Measurements from ENCODE around the gene FCHSD2. TPM values are rescaled to one million over a fixed set of nuclear protein-coding genes. Genes with fewer than 3 reads are reported as not detected.

FCHSD2 gene
- total and polyA plus RNA-seq, 2 of the 13 experiments (the other 11 are each of a cell fraction or from before 2014, with no cell fraction given), result 20.5 to 24.8 TPM

- TF ChIP-seq ZNF784 (CRISPR knock-in tag; IDR thresholded peaks at IDR 0.05; ENCODE audit: borderline replicate concordance) (no peak), ZC3H13 (CRISPR knock-in tag; IDR thresholded peaks at IDR 0.05) (no peak), ZNF660 (CRISPR knock-in tag; IDR thresholded peaks at IDR 0.05; ENCODE audit: borderline replicate concordance, low read depth) (no peak), ZNF781 (CRISPR knock-in tag; IDR thresholded peaks at IDR 0.05; ENCODE audit: borderline replicate concordance, not compliant biosample characterization) (no peak), GTF3A (CRISPR knock-in tag; conservative IDR thresholded peaks at IDR 0.05) (no peak), MEF2D (CRISPR knock-in tag; IDR thresholded peaks at IDR 0.05) (no peak)
Observed at GRCh38 chr11:73029403-73029802, 112.7 kb downstream of the FCHSD2 start (continued).

GRCh38 chr11:73028611-73029010 lies 113.5 kb downstream of the FCHSD2 start:
- Histone ChIP-seq H3K27ac (ENCODE audit: extremely low read length, insufficient read depth, low read length) (no peak overlapping the region), H3K79me2 (ENCODE audit: insufficient read depth, low read length) (peaks cover 30% of the 10 kb centered on the region), H3K4me1 (ENCODE audit: insufficient read depth, low read length) (no peaks in the 10 kb centered on the region), H2AFZ (ENCODE audit: low read length) (no peak overlapping the region), H4K20me1 (ENCODE audit: insufficient read depth, low read length) (no peaks in the 10 kb centered on the region; the same call in 1 of the 2 replicates), H3K9ac (ENCODE audit: insufficient read depth, low read depth, low read length) (no peak overlapping the region), H3K27me3 (ENCODE audit: control insufficient read depth in 1 of 2, insufficient read depth in 2 of 2, low read length in 2 of 2) (no peaks in the 10 kb centered on the region), H3K36me3 (replicated peaks in 1 of 2; ENCODE audit: control insufficient read depth in 1 of 2, insufficient read depth in 2 of 2, low read length in 2 of 2) (peaks cover 1 to 20% of the 10 kb centered on the region in 2 experiments; a peak in 3 of 5 replicates), H3K9me3 (ENCODE audit: low read length) (peaks cover 36% of the 10 kb centered on the region), H3K4me3 (replicated peaks in 1 of 3; ENCODE audit: insufficient read depth in 1 of 3, low read depth in 2 of 3, low read length in 3 of 3) (no peak overlapping the region), H3K4me2 (ENCODE audit: low read depth, low read length) (no peak overlapping the region)
- ChIA-PET POLR2A (no interaction called here), CTCF (ENCODE audit: low intra/inter-chr PET ratio, low total read pairs) (no interaction called here)
- FAIRE-seq (no peak), ATAC-seq (no peak), DNase-seq (ENCODE audit: low spot score) (no peak)
- 97% methylated on average over 4 of the region's 4 CpGs for WGBS (ENCODE audit: low lambda C conversion rate)
- intact Hi-C loops (cut with micrococcal nuclease; ENCODE audit: unreplicated experiment), result no loop called here
- no TSS peak for BruUV-seq (replicated peaks)
- in situ Hi-C loops (cut with HindIII; ENCODE audit: extremely low pct_ligation_motif_present, low pct_unique_long_range_greater_than_20kb), result no loop called here
- TF ChIP-seq ZBTB14 (CRISPR knock-in tag; IDR thresholded peaks at IDR 0.05), result no peak
- TF ChIP-seq JDP2 (CRISPR knock-in tag; IDR thresholded peaks at IDR 0.05; ENCODE audit: borderline replicate concordance), result no peak
- no peak for TF ChIP-seq TERF1 (CRISPR knock-in tag; IDR thresholded peaks at IDR 0.05)
- no peak for TF ChIP-seq ZNF577 (CRISPR knock-in tag; IDR thresholded peaks at IDR 0.05; ENCODE audit: borderline replicate concordance, low read depth)
- TF ChIP-seq ZBED4 (CRISPR knock-in tag; IDR thresholded peaks at IDR 0.05; ENCODE audit: borderline replicate concordance), result no peak
- no peak for TF ChIP-seq BCL6 (CRISPR knock-in tag; IDR thresholded peaks at IDR 0.05)
- no peak for TF ChIP-seq AGO2 (optimal IDR thresholded peaks at IDR 0.05; ENCODE audit: low read depth, low read length)
- no peak for TF ChIP-seq KLF16 (CRISPR knock-in tag; IDR thresholded peaks at IDR 0.05)
- TF ChIP-seq NR2F2 (IDR thresholded peaks at IDR 0.05; ENCODE audit: borderline replicate concordance, low read depth), result no peak
- no peak for TF ChIP-seq PLRG1 (conservative IDR thresholded peaks at IDR 0.05)
- no peak for TF ChIP-seq KDM1A (CRISPR knock-in tag; IDR thresholded peaks at IDR 0.05)
- no peak for TF ChIP-seq NFIB (CRISPR knock-in tag; IDR thresholded peaks at IDR 0.05; ENCODE audit: borderline replicate concordance)
